Hematopoietic multipotent progenitor cell treated with erythropoietin and hydrocortisone succinate and interleukin-3 and kit ligand, for 8 days (in vitro differentiated cells): Measurements from ENCODE around the gene ZFHX3.

Source experiments
- DNase-seq: peaks from one replicate; pipeline ENCODE4 v3.0.0-alpha.2; 2015

The ZFHX3 gene

DNA sequence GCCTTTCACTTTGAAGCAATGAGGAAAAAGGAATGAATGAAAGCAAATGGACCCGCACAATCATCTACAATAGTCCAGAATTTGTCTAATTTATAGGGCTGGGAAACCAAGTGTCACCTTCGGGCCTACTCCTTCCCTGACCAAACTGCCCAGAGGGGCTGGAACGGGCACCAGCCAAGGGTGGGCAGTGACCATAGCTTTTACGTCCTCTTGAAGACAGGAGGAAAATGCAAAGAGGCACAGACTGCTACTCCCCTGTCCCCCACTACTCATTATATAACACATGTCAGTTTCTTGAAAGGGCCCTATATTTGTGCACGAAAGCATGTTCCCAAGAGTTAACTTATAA lies 122.3 kb downstream of the ZFHX3 start:
- DNase-seq: no peak

DNA sequence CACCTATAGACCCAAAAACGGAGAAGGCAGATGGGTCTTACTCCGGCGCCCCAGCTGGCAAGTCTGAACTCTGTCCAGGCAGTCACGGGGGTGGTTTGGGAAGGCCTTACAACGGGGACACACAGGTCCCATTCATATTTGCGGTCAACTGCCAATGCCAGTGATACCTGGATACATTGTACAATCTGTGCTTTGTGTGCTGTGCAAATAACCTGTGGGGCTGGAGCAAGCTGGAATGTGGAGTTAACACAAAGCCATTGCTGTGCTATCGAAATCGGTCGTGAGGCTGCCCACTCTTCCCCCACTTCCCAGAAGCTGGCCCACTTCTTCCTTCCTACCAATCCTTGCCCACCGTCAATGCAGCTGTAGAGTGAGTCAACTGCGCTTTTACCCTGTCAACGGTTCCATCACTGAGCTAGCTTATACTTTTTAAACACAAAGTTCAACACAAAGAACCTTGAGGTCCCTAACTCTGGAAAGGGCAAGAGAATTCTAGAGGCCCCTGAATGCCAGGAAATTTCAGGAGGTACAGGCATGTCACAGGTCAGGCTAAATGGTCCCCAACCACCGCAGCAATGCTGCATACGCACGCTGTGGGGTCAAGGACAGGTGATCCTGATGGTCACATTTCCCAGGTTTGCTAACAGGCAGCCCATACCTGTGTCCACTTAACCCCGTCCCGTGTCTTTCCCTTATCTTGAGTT lies 122.8 kb downstream of the ZFHX3 start:
- DNase-seq: no peak

DNA sequence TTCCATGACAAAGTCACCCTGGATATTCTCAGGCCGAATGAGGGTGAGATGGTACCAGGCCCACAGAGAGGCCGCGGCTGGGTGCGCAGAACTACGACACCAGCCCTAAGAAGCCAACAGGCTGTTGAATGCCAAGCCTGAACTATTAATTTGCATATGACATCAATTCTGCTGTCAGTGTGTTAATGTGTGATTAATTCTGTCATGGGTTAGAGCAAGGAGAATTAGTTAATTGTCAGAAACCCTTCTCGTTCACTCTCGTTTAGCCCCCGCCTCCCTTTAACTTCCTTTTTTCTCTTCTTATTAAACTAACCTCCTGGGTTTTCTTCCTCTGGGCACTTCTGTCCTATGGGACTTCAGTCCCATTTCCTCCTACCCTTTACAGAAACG lies 123.4 kb downstream of the ZFHX3 start:
- no peak for DNase-seq

DNA sequence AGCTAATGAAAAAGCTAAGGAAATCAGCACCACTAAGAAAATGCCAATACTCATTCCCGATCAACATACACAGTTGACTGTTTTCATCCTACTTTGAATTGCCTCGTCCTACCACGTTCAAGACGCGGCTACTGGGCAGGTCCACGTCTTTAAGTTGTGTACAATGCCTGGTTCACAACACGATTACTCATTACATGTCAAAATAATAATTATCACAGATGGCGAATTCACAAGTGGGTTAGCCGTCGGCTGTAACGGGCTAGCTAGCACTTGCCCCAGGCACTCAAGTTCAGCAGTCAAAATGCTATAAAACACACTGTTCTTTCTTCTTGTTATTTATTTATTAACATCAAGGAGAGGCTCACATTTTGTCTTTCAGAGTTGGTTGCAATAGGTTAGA lies 124.2 kb downstream of the ZFHX3 start:
- DNase-seq: no peak

DNA sequence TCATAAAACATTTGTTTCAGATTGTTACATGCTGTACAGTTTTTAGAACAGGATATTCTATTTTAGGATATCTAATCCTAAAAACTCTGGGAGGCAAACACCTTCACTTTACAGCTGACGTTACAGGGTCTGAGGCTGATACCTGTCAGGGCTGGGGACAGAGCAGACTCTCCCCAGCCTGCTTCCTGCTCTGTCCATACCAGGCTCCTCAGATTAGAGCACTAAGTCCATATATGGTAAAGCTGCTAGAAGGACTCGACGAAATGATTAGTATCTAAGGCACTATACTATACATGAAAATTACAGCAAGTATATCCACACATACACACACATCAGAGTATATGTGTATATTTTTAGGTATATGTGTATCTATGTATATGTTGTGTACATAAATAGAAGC lies 125.2 kb downstream of the ZFHX3 start:
- no peak for DNase-seq

DNA sequence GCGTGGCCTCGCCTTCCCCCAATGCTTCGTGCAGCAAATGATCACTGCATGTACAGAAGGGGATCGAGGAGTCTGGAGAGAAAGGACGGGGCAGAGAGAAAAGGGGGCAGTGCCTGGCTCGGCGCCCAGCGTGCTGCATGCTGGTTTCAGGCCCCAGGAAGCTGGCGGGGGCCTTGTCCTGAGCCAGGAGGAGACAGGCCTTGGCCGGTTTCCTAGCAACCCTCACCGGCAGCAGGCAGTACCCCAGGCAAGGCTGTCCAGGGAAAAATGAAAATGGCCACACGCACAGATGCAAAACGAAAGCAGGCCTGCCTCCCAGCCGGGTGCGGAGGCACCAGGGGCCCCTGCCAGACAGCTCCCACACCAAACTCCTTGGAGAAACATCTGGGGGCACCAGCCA lies 126.3 kb downstream of the ZFHX3 start:
- no peak for DNase-seq

DNA sequence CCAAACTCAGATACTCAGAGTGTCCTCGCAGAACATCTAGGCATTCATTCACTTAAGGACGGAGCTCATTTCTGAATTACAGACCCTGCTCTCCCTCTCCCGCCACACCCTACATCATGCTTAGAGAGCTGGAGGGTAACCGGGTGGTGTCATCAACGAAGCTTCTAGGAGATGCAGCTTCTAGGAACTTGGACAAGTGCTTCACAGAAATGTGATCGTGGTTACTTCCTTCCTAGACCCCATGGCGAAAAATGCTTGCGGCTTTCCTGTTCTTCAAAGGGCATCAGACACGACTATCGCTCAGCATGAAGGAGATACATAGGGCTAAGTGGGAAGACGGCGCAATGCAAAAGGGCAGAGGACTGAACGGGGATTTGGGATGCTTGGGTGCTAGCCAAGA lies 126.8 kb downstream of the ZFHX3 start:
- DNase-seq: peak; percentile 8

DNA sequence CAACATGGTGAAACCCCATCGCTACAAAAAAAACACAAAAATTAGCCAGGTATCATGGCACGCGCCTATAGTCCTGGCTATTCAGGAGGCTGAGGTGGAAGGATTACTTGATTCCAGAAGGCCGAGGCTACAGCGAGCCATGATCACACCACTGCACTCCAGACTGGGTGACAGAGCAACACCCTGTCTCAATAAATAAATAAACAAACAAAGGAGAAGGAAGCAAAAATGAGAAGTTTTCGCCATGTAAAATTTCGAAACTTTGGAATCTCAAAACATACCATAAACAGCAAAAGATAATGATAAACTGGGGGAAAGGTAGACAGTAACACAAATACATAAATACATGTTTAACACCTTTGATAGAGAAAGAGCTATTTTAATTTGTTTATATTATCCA lies 130.9 kb downstream of the ZFHX3 start:
- no peak for DNase-seq

DNA sequence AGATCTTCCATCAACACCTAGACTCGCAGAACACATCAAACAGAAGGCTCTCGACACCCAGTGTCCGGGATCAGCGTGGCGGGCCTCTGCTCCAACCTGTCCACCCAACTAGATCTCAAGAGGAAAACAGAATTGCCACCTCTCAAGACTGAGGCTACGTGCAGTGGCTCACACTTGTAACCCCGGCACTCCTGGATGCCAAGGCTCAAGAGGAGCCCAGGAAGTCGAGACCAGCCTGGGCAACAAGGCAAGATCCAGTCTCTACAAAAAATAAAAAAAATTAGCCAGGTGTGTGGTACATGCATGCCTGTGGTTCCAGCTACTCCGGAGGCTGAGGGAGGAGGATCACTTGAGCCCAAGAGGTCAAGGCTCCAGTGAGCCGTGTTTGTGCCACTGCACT lies 132.6 kb downstream of the ZFHX3 start:
- DNase-seq: no peak

DNA sequence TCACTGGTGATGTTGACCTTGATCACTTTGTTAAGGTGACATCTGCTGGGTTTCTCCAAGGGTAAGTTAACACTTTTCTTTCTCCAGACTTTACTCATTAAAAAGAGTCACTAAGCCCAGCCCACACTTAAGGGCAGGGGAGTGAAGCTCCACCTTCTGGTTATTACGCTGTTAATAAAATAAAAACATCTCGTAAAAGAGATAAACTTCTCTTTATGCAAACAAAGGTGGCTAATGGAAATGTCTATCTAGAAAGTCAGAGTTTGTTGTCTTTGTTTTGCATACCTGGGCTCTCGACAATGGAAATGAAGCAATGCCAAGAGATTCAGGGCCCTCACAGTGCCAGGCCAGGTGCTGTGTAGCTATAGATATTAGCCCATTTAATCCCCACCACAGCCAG lies 134.4 kb downstream of the ZFHX3 start:
- no peak for DNase-seq

DNA sequence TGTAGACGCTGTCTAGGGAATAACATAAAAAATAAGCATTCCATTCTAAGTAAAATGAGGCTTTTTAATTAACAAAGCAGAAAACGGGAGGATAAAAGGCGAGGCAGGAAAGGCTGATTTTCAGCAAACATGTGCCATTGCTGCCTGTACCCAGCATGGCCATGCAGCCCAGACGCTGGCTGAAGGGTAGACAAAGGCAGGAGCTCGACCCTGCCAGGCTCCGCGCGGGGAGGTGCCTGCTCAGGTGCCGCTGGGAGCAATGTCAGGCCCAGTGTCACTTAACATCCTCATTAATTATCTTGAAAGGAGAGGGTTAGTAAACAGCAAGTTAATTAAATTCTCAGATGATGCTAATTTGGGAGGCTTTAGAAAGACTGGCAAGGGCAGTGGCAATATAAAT lies 136.0 kb downstream of the ZFHX3 start:
- no peak for DNase-seq

DNA sequence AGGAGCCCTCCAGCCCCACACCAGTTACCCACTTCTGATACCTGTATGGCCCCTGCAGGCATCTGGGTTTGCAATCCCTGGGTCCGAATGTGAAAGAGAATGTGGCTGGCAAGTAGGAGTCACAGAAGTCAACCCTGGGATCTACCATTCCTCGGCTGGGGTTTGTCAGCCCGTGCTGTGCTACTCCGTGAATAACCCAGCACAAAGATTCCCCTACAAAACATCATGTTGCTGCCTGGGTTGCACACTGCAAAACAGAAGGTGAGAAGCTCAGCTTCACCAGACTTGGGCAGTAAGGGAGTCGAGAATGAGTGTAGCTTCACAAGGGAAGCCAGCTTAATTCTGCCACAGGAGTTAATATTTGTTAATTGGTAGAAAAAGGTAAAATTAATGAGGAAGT lies 137.1 kb downstream of the ZFHX3 start:
- no peak for DNase-seq

DNA sequence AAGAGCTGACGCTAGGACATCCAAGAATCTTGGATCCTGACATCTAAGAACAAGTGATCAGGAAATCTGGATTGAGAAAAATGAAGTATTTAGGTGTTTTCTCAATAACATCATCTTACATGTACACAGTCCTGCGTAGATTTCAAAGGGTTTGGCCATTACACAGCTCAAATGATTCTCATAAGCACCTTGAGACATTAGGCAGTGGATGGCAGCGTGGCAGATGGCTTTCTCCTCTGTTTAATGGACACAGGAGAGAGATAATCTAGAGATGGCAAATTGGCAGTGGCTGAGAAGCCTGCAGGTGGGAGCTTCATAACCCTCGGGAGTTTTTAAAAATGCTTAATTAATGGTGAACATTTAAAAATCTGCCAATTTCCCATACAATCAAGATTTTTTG lies 137.5 kb downstream of the ZFHX3 start:
- DNase-seq: no peak

DNA sequence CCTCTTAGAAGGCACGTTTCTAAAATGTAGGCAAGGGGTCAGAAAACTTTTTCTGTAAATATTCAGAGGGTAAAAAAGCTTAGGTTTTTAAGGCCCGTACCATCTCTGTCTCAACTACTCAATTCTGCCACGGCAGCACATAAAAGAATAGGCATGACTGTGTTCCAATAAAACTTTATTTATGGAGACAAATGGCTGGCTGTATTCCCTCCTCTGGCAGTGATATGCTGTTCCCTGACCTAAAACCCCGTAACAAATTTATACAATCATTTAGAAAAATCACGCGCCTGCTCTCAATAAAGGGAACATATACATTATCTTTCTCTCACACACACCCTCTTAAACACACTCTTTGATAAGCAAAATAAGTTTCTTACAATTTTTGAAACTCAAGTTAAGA lies 138.7 kb downstream of the ZFHX3 start:
- DNase-seq: no peak

DNA sequence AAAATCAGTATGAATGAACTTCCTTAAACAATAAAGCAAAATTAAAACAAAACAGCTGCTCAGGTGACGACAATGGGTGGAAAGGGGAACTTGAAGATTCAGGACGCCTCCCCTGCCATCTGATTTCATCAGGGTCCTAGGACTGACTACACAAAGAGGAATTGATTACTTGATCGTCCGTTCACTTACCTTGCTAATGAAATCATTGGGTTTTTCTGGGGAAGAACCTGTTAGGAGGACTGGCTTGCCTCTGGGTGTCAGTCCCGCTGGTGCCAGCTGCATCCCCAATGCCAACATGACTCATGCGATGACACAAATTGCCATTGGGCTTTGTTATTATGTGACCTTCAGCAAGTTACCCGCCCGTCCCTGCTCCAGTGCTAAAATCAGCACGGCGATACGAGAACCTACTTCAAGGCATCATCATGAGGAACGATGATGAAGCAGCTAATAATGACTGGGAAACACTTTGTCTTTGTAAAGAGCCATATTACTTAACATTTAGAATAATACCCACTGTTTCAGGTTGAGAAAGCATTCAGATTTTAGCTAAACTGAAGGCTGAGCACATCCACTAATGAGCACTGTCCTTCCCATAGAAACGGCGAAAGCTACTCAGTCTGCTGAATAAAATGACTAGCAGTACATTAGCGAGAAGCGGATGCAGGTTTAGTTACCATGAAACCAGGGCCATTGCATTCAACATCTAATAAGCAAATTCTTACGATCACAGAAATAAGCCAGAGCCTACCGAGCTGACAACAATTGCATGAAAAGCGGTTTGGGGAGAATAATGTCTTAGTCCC lies 139.4 kb downstream of the ZFHX3 start:
- no peak for DNase-seq

DNA sequence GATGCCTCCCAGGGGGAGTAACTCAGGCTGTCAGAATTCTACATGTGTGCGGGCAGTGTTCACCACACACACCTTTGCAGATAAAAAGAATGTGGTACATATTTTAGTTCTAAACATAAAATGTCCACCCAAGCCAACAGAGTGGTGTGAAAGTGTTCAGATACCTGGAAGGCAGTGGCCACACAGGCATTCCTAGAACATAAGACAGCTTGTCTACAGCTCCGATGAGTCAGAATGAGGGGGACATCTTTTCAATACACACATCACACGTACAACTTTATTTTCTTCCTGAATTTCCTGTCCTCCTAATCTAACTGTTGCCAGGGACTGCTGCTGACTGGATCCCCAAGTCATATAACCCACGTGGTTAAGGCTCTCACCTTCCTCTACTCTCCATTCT lies 142.3 kb downstream of the ZFHX3 start:
- no peak for DNase-seq

DNA sequence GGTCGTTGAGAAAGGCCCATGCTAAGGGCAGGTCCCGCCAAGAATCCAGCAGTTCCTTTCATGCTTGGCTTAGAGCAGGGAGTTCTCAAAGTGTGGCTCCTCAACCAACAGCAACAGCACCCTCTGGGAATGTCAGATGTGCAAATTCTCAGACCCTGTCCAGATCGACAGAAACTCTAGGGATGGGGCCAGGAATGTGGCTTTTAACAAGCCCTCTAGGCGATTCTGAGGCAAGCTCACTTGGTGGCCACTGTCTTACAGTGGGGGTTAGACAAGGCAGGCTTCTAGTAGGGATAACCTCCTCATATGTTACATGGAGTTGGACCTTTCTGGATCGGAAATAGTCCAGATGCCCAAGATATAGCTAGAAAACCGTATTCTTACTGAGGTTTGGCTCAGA lies 144.8 kb downstream of the ZFHX3 start:
- DNase-seq: no peak

DNA sequence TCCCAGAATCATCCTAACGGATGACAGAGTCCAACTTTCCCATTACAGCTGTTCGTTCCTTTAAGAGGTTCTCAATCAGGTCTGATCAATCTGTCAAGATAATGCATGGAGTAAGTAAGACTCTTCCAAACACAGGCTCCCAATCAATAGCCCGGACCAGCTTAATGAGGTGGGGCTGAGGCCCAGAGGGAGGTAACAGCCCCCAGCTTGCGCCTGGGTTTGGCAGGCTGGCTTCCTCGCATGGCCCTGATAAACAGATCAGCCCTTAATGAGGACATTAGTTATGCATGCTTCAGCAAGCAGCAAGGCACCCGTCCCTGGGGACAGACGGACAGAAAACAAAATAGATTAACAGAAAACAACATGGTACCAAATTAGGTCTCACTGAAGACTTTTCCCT lies 145.7 kb downstream of the ZFHX3 start:
- no peak for DNase-seq

DNA sequence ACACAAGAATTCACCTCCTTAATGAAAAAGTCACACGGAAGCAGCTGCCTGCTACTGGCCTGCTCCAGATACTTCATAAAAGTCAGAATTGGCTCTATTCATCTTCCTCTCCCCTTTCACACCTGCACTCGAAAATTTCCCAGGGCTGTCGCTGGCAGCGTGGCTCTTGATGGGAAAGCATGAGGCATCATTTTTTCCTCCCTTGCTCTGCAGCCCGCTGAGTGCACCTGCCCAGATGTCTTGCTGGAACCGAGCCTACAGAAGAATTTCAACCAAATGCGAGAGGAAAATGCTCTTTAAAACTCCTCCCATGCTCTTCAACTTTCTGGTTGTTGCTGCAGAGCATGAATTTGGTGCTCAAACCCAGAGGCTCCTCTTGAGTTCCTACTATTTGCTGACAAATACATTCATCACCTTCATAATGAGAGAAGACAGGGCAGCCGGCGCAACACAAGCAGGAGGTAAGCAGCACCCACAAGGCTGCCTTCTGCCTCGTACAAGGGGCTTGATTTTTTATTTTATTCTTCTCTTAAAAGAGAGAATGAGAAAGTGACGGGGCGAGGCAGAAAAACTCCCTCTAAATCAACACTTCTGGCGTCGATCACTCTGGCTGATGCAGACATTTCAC lies 146.8 kb downstream of the ZFHX3 start:
- DNase-seq: no peak

DNA sequence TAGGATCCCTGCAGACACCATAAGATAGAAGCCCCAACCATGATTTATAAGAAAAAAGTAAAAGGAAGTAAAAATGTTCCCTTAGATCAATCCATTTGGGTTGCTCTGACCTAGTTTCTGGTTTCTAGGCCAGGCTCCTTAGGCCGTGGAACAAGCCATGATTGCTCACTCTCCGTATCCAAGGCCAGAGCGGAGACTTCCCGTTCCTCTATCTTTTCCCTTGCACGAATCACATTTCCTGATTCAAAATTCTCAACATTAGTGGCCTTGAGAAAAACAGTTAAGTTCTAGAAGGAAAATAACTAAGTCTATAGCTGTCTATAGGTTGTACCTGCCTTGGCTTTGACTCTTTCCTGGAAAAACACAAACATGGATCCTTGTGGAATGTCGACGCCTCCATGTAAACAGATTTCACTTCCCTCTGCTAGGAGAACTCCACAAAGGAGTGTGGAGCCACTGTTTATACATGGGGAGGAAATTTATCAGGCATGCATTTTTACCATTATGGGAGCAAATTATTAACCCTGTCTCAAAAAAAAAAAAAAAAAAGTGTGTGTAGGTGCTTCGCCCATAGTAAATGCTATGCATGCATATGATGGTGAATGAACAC lies 149.6 kb downstream of the ZFHX3 start:
- no peak for DNase-seq

DNA sequence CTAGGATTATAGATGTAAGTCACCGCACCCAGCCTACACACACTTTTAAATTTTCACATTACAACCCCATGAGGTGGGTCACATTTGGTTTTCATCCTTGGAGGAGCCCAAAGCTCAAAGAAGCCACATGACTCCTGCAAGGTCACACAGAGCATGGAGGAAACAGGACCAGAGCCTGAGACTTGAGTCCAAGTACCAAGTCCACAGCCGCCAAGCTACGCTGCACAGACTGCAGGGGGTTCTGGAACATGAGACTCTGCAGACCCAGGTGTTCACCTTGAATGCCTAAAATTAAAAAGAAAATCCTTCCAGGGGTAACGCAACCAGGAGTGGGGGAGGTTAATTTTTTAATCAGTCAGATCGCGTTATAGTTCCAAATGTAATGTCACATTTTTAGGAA lies 150.2 kb downstream of the ZFHX3 start:
- DNase-seq: no peak

DNA sequence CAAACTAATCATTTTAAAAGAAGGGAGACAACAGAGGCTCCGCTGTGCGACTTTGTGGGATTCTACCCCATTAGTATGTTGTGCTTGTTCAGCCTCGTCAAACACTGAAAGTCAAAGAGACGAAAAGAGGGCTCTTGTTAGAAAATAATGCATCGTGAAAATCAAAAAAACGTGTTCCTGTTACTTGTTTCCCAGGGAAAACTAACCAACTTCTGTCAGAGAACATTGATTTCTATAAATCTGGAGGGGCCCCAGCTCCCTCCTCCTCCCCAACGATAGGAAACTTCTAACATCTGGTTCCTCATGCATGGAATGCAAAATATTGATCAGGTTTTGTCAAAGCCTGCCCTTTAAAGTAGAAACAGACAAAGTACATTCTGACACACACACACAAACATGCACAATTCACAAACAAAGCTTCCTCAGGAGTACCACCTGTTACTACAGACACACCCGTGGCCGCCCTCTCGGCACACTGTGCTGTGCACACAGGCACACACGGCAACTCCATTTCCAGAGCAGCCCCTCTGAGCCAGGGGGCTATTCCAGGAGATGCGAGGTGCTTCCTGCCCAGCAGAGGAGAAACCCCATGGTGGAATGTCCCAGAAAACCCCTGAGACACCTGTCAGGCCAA lies 151.3 kb downstream of the ZFHX3 start:
- no peak for DNase-seq

DNA sequence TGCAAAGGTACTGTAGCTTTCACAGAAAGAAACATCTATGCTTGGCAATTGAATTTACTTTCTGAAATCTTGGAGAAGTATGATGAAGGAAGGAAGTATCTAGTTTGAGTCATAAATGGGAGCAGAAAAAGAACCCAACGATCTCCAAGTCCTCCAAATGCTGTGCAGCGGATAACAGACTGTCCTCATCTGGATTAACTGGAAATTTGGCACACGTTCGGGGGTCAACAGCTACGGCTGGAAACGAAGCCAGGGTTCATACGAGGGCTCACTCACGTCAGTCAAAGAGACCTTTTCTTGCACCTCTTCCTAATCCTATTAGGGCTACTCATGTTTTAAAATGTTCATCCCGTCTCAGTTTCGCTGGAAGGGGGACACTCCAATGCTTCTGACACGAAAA lies 152.0 kb downstream of the ZFHX3 start:
- no peak for DNase-seq
